NCI-H446 (cell line): ENCODE results near the gene CHST9.
"Not testable (repeated sequence)": the region's sequence is repeated elsewhere in the genome, so short reads cannot be mapped to it uniquely, and the experiment has no call there.

Source experiments
- DNase-seq, 2 experiments: peaks; one replicate each; lab custom pipeline; 2025; lab: John Stamatoyannopoulos, UW

Gene CHST9

GRCh38 chr18:27185025-27185763 is at the start of gene CHST9:
Gene CHST9, minus strand, starts transcription at chr18:27185308. Its CDS starts 42,499 bp downstream, at chr18:27142809.
- no peak for DNase-seq

GRCh38 chr18:27232355-27232754 is 47.2 kb upstream of the CHST9 start:
- DNase-seq, result not testable (repeated sequence)

GRCh38 chr18:27231671-27232070 is 46.6 kb upstream of the CHST9 start:
- DNase-seq, result not testable (repeated sequence)

- not testable (repeated sequence) for DNase-seq
Measured at GRCh38 chr18:27231221-27231620, 46.1 kb upstream of the CHST9 start.

GRCh38 chr18:27227721-27228120 is 42.6 kb upstream of the CHST9 start:
- no peak for DNase-seq

- DNase-seq, result no peak
Measured at GRCh38 chr18:27226556-27227075, 41.5 kb upstream of the CHST9 start.

- no peak for DNase-seq
Measured at GRCh38 chr18:27225947-27226481, 40.9 kb upstream of the CHST9 start.

- DNase-seq, result no peak
Measured at GRCh38 chr18:27223526-27224291, 38.6 kb upstream of the CHST9 start.

- DNase-seq, result no peak
Measured at GRCh38 chr18:27214831-27215230, 29.7 kb upstream of the CHST9 start.

- no peak for DNase-seq
Measured at GRCh38 chr18:27213123-27213717, 28.1 kb upstream of the CHST9 start.

- DNase-seq, result no peak
Measured at GRCh38 chr18:27211569-27211968, 26.5 kb upstream of the CHST9 start.

GRCh38 chr18:27206411-27206810 is 21.3 kb upstream of the CHST9 start:
- no peak for DNase-seq

GRCh38 chr18:27202741-27203140 is 17.6 kb upstream of the CHST9 start:
- DNase-seq, result no peak

GRCh38 chr18:27198036-27198435 is 12.9 kb upstream of the CHST9 start:
- no peak for DNase-seq

- DNase-seq, result no peak
Measured at GRCh38 chr18:27188309-27188708, 3.2 kb upstream of the CHST9 start.

- DNase-seq, result no peak
Measured at GRCh38 chr18:27185897-27186296, 789 bp upstream of the CHST9 start.

GRCh38 chr18:27184115-27185024 is 738 bp downstream of the CHST9 start:
- DNase-seq, result no peak

GRCh38 chr18:27181726-27182125 is 3.4 kb downstream of the CHST9 start:
- no peak for DNase-seq

GRCh38 chr18:27178424-27178823 is 6.7 kb downstream of the CHST9 start:
- DNase-seq, result no peak

- no peak for DNase-seq
Measured at GRCh38 chr18:27175914-27176313, 9.2 kb downstream of the CHST9 start.

- DNase-seq, result no peak
Measured at GRCh38 chr18:27175245-27175644, 9.9 kb downstream of the CHST9 start.
